ENCODE measurements around the gene KISS1R.

Gene KISS1R

GRCh38 chr19:900043-900301 is 17.2 kb upstream of the KISS1R start:
- no peak for DNase-seq (ENCODE audit: low read depth)

- DNase-seq (ENCODE audit: low read depth): no peak
These were observed 16.6 kb upstream of the KISS1R start for GRCh38 chr19:900302-901111.

GRCh38 chr19:901216-902092 is 15.7 kb upstream of the KISS1R start:
- no peak for DNase-seq (ENCODE audit: low read depth)

- DNase-seq (ENCODE audit: low read depth): no peak
These were observed 15.1 kb upstream of the KISS1R start for GRCh38 chr19:902093-902370.

GRCh38 chr19:902446-903226 is 14.5 kb upstream of the KISS1R start:
- DNase-seq (ENCODE audit: low read depth): no peak

GRCh38 chr19:903266-903797 is 13.8 kb upstream of the KISS1R start:
- no peak for DNase-seq (ENCODE audit: low read depth)

GRCh38 chr19:904545-904944 is 12.6 kb upstream of the KISS1R start:
- DNase-seq (ENCODE audit: low read depth): no peak

GRCh38 chr19:906480-906879 is 10.7 kb upstream of the KISS1R start:
- no peak for DNase-seq (ENCODE audit: low read depth)

GRCh38 chr19:907183-907853 is 9.8 kb upstream of the KISS1R start:
- no peak for DNase-seq (ENCODE audit: low read depth)

GRCh38 chr19:911197-912033 is 5.7 kb upstream of the KISS1R start:
- no peak for DNase-seq (ENCODE audit: low read depth)

GRCh38 chr19:912181-913079 is 4.7 kb upstream of the KISS1R start:
- DNase-seq (ENCODE audit: low read depth): no peak

- DNase-seq (ENCODE audit: low read depth): no peak
These were observed 3.9 kb upstream of the KISS1R start, which contains the start of gene R3HDM4 for GRCh38 chr19:913080-913748. TSS of gene R3HDM4 (minus strand) at chr19:913219. CDS start at chr19:913157, 62 bp downstream.

- DNase-seq (ENCODE audit: low read depth): no peak
These were observed 349 bp upstream of the KISS1R start for GRCh38 chr19:916645-917322.

GRCh38 chr19:918152-918437 is 962 bp downstream of the KISS1R start:
- DNase-seq (ENCODE audit: low read depth): no peak

- no peak for DNase-seq (ENCODE audit: low read depth)
These were observed 1.5 kb downstream of the KISS1R start for GRCh38 chr19:918481-919198.

- no peak for DNase-seq (ENCODE audit: low read depth)
These were observed 2.3 kb downstream of the KISS1R start for GRCh38 chr19:919199-920050.

GRCh38 chr19:920051-920864 is 3.1 kb downstream of the KISS1R start:
- no peak for DNase-seq (ENCODE audit: low read depth)
